DOHH2 (cell line): Measurements from ENCODE around the gene OXCT1.
A peak's percentile ranks its signal among the peaks of the same experiment; 100 is the strongest.

Experiments used
- H3F3A ChIP-seq: fragments of 200-600 bp; sonication (generic), shearing (Covaris generic); 2 replicates; pipeline ENCODE4 v1.6.0; 2016; ENCODE audit warnings: antibody characterized with exemption, mild to moderate bottlenecking; ENCODE audit not compliant: control insufficient read depth, insufficient read depth
- H3K27ac ChIP-seq: fragments of 200-600 bp; sonication (generic); 2 replicates; pipeline ENCODE4 v1.5.1; 2014; ENCODE audit warnings: low read depth, mild to moderate bottlenecking, low read length, moderate library complexity
- H3K27me3 ChIP-seq: fragments of 200-600 bp; sonication (generic); 2 replicates; pipeline ENCODE4 v1.6.1; 2014; ENCODE audit warnings: mild to moderate bottlenecking, low read length, mixed read lengths; ENCODE audit not compliant: control insufficient read depth
- H3K36me3 ChIP-seq: fragments of 200-600 bp; sonication (generic); 2 replicates; pipeline ENCODE4 v1.6.1; 2014; ENCODE audit warnings: mild to moderate bottlenecking, low read length, moderate library complexity, mixed read lengths; ENCODE audit not compliant: control insufficient read depth
- H3K4me1 ChIP-seq: fragments of 200-600 bp; sonication (generic); 2 replicates; pipeline ENCODE4 v1.6.1; 2014; ENCODE audit warnings: mild to moderate bottlenecking, low read length, mixed read lengths; ENCODE audit not compliant: control insufficient read depth
- H3K4me2 ChIP-seq: fragments of 200-600 bp; sonication (generic); 2 replicates; pipeline ENCODE4 v1.6.0; 2014; ENCODE audit warnings: mild to moderate bottlenecking, low read length, moderate library complexity
- H3K4me3 ChIP-seq: fragments of 200-600 bp; sonication (generic); 2 replicates; pipeline ENCODE4 v1.5.1; 2014; ENCODE audit warnings: mild to moderate bottlenecking, low read length, mixed read lengths
- H3K79me2 ChIP-seq: fragments of 200-600 bp; sonication (generic); 2 replicates; pipeline ENCODE4 v1.6.1; 2014; ENCODE audit warnings: mild to moderate bottlenecking, low read length, mixed read lengths; ENCODE audit not compliant: control insufficient read depth
- H3K9me2 ChIP-seq: fragments of 200-600 bp; sonication (generic); replicated peaks from 2 replicates; pipeline ENCODE4 v1.6.1; 2014; ENCODE audit warnings: mild to moderate bottlenecking, low read length, mixed read lengths; ENCODE audit not compliant: control insufficient read depth
- H3K9me3 ChIP-seq: fragments of 200-600 bp; sonication (generic); 2 replicates; pipeline ENCODE4 v1.6.1; 2014; ENCODE audit warnings: antibody characterized with exemption, low read length, mixed read lengths; ENCODE audit not compliant: control insufficient read depth, insufficient read depth
- H4K20me1 ChIP-seq: fragments of 200-600 bp; sonication (generic); 2 replicates; pipeline ENCODE4 v1.6.0; 2014; ENCODE audit warnings: low read depth, mild to moderate bottlenecking, antibody characterized with exemption, low read length, moderate library complexity; ENCODE audit not compliant: control insufficient read depth, insufficient read depth
- EZH2phosphoT487 ChIP-seq: fragments of 200-600 bp; sonication (generic); IDR thresholded peaks from 2 replicates; pipeline ENCODE4 v1.6.1; 2017; ENCODE audit warnings: borderline replicate concordance, mild to moderate bottlenecking, antibody characterized with exemption, low read length, moderate library complexity, mixed read lengths
- TF ChIP-seq, protein P1 (sequence below): fragments of 200-600 bp; sonication (generic); IDR thresholded peaks from one replicate; pipeline ENCODE4 v1.5.1; 2014; ENCODE audit warnings: antibody characterized with exemption, mild to moderate bottlenecking, low read depth, low read length; ENCODE audit not compliant: poor library complexity, severe bottlenecking

The OXCT1 gene

DNA sequence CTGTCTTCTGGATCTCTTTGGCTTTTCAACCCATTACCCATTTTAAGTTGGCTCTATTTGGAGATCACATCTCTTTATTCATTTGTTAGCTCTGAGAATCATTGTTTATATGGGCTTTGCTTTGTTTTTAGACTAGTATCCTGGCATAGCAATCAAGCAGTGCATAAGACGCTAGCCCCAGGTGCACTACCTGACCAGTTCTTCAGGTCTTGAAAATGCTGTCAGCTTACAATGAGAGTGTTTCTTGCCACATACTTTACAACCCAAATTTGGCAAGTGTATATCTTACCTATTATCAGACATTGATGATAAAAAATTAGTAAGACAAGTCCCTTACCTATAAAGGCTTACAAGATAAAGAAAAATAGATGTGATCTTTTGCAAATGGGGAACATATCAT lies 12.2 kb downstream of the OXCT1 start:
- H3K36me3 ChIP-seq, result peaks cover 85% of the 10 kb centered on the region
- H4K20me1 ChIP-seq, result no peaks in the 10 kb centered on the region
- TF ChIP-seq, protein P1, sequence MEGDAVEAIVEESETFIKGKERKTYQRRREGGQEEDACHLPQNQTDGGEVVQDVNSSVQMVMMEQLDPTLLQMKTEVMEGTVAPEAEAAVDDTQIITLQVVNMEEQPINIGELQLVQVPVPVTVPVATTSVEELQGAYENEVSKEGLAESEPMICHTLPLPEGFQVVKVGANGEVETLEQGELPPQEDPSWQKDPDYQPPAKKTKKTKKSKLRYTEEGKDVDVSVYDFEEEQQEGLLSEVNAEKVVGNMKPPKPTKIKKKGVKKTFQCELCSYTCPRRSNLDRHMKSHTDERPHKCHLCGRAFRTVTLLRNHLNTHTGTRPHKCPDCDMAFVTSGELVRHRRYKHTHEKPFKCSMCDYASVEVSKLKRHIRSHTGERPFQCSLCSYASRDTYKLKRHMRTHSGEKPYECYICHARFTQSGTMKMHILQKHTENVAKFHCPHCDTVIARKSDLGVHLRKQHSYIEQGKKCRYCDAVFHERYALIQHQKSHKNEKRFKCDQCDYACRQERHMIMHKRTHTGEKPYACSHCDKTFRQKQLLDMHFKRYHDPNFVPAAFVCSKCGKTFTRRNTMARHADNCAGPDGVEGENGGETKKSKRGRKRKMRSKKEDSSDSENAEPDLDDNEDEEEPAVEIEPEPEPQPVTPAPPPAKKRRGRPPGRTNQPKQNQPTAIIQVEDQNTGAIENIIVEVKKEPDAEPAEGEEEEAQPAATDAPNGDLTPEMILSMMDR, result no peak
- no peak for TF ChIP-seq EZH2phosphoT487
- no peaks in the 10 kb centered on the region for H3K9me3 ChIP-seq
- H3K4me3 ChIP-seq, result no peak overlapping the region
- H3K79me2 ChIP-seq, result peaks cover 6% of the 10 kb centered on the region
- no peaks in the 10 kb centered on the region for H3F3A ChIP-seq
- H3K27ac ChIP-seq, result no peak overlapping the region
- H3K4me2 ChIP-seq, result no peak overlapping the region
- H3K4me1 ChIP-seq, result no peaks in the 10 kb centered on the region
- no peaks in the 10 kb centered on the region for H3K27me3 ChIP-seq
- no peaks in the 10 kb centered on the region for H3K9me2 ChIP-seq

DNA sequence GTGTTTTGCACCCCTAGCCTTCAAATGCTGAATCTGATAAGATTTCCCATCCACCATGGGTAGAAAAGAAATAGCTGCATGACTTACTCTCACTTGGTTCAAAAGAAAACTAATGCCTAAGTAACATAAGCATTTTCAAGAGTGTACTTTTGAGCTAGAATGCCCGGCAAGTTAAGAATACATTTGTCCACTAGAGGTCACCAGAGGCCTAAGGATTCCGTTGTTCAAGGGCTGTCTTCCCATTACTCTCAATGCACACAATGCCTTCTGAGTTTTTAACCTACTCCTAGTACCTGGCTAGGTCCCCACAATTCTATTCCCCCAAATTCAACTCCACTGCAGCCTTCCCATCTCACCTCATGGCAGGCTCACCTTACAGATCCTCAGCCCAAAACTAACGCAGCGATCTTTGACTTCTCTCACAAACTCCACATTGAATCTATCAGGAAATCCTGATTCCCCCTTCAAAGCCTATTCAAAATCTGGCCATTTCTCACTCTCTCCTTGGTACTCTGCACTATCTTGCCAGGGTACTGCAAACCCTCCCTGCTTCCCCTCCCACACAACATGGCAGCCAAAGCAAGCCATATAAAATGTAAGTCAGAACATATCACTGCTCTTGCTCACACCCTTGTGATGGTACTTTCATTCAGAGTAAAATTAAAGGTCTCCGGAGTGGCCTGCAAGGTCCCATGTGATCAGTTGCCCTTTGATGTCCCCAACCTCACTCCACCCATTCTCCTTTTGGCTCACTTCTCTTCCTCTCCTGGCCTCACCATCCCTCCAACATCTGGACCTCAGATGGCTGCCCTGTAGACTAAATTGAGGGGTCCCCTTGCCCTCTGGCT lies 13.4 kb downstream of the OXCT1 start:
- TF ChIP-seq, protein P1, result peak; percentile 72
- no peak for TF ChIP-seq EZH2phosphoT487
- Histone ChIP-seq H3K36me3 (peaks cover 91% of the 10 kb centered on the region), H3K9me2 (no peaks in the 10 kb centered on the region), H3K4me1 (no peaks in the 10 kb centered on the region), H3K27ac (no peak overlapping the region), H3K27me3 (no peaks in the 10 kb centered on the region), H3F3A (no peaks in the 10 kb centered on the region), H3K9me3 (no peaks in the 10 kb centered on the region), H3K79me2 (peaks cover 5% of the 10 kb centered on the region), H3K4me3 (no peak overlapping the region), H4K20me1 (no peaks in the 10 kb centered on the region), H3K4me2 (no peak overlapping the region)

DNA sequence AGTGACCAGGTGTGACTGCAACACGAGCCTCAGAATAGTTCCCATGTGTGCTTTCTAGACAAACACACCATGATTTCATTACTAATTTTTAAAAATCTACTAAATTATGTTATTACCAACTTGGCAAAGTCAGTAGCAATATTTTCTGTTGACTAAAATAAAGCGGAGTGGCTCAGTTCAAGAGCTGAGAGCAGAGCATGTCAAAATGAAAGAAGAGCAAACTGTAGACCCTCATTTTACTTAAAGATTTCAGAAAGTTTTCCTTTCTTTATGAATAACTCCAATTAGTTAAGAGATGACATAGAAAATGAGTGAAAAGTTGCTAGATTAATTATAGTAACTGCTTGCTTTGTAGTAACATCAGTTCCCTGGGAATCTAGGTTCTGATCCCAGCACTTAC lies 17.9 kb downstream of the OXCT1 start:
- TF ChIP-seq, protein P1, result no peak
- no peak for TF ChIP-seq EZH2phosphoT487
- Histone ChIP-seq H3K4me3 (no peak overlapping the region), H3K4me2 (no peak overlapping the region), H4K20me1 (no peaks in the 10 kb centered on the region), H3F3A (no peaks in the 10 kb centered on the region), H3K9me3 (peaks cover 8% of the 10 kb centered on the region), H3K27me3 (no peaks in the 10 kb centered on the region), H3K9me2 (no peaks in the 10 kb centered on the region), H3K79me2 (peaks cover 7% of the 10 kb centered on the region), H3K4me1 (no peaks in the 10 kb centered on the region), H3K27ac (no peak overlapping the region), H3K36me3 (peaks cover 82% of the 10 kb centered on the region)
